ENCODE results near the gene SLC5A5.

The SLC5A5 gene

GRCh38 chr19:17871878-17872250 lies at the start of gene SLC5A5:
Gene SLC5A5 (plus strand): TSS chr19:17871945. CDS start chr19:17872320, 375 bp downstream.
- no peak for DNase-seq (ENCODE audit: low read depth)

- no peak for DNase-seq (ENCODE audit: low read depth)
These were observed 47.4 kb upstream of the SLC5A5 start for GRCh38 chr19:17824339-17824738.

- no peak for DNase-seq (ENCODE audit: low read depth)
These were observed 45.2 kb upstream of the SLC5A5 start for GRCh38 chr19:17826508-17827056.

GRCh38 chr19:17829855-17830566 lies 41.7 kb upstream of the SLC5A5 start:
- peak; percentile 9 for DNase-seq (ENCODE audit: low read depth)

GRCh38 chr19:17830567-17831418 lies 41.0 kb upstream of the SLC5A5 start:
- DNase-seq (ENCODE audit: low read depth) = no peak

- DNase-seq (ENCODE audit: low read depth) = no peak
These were observed 40.3 kb upstream of the SLC5A5 start for GRCh38 chr19:17831419-17831888.

- no peak for DNase-seq (ENCODE audit: low read depth)
These were observed 39.1 kb upstream of the SLC5A5 start for GRCh38 chr19:17832443-17833208.

- no peak for DNase-seq (ENCODE audit: low read depth)
These were observed 37.2 kb upstream of the SLC5A5 start for GRCh38 chr19:17834350-17835181.

- DNase-seq (ENCODE audit: low read depth) = no peak
These were observed 36.4 kb upstream of the SLC5A5 start for GRCh38 chr19:17835182-17836006.

- no peak for DNase-seq (ENCODE audit: low read depth)
These were observed 35.2 kb upstream of the SLC5A5 start for GRCh38 chr19:17836530-17836929.

GRCh38 chr19:17837972-17838371 lies 33.8 kb upstream of the SLC5A5 start:
- DNase-seq (ENCODE audit: low read depth) = no peak

- no peak for DNase-seq (ENCODE audit: low read depth)
These were observed 31.7 kb upstream of the SLC5A5 start for GRCh38 chr19:17840019-17840418.

GRCh38 chr19:17841371-17841809 lies 30.4 kb upstream of the SLC5A5 start:
- DNase-seq (ENCODE audit: low read depth) = no peak

GRCh38 chr19:17841810-17842662 lies 29.7 kb upstream of the SLC5A5 start:
- DNase-seq (ENCODE audit: low read depth) = no peak

- no peak for DNase-seq (ENCODE audit: low read depth)
These were observed 29.0 kb upstream of the SLC5A5 start for GRCh38 chr19:17842663-17843291.

- DNase-seq (ENCODE audit: low read depth) = no peak
These were observed 28.4 kb upstream of the SLC5A5 start for GRCh38 chr19:17843292-17843827.

- no peak for DNase-seq (ENCODE audit: low read depth)
These were observed 27.7 kb upstream of the SLC5A5 start for GRCh38 chr19:17843908-17844490.

- no peak for DNase-seq (ENCODE audit: low read depth)
These were observed 25.6 kb upstream of the SLC5A5 start for GRCh38 chr19:17846146-17846545.
